Measurements from ENCODE around the gene PAK5. TPM values are rescaled to one million over a fixed set of nuclear protein-coding genes. Genes with fewer than 3 reads are reported as not detected.

Gene PAK5
- total RNA-seq, 1 experiment from 2014 or later: not detected

DNA sequence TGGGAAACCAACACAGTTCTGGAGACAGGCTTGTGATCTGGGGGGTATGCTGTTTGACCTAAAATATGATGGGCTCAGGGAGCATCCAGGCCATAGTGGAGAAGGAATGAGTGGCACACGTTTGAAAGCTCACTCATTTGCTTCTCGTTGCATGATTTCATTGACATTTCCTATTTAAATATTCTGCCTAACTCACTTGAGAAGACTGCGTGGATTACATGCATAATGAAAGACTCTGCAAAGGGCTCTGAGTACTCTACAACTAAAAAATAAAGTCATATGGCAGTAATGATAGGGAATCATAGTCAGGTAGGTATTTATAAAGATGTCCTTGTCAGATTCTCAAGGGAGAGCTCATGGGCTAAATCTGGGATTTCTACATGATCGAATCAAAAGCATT lies 206.6 kb downstream of the PAK5 start:
- no peaks in the 10 kb centered on the region for H3K9me2 ChIP-seq (ENCODE audit: insufficient read depth)
- no peak overlapping the region for H3K4me2 ChIP-seq (ENCODE audit: low read length)
- POLR2A ChIA-PET: no interaction called here
- DNase-seq (ENCODE audit: low read depth, low spot score) (no peak), ATAC-seq (no peak)
- RAD21 ChIA-PET (ENCODE audit: low non-redundant PET in 1 of 2, low total read pairs in 2 of 2, uncharacterized antibody in 2 of 2, unreplicated experiment in 2 of 2): no interaction called here
- no peak overlapping the region for H3K27ac ChIP-seq (ENCODE audit: low read depth, low read length)
- no peaks in the 10 kb centered on the region for H4K20me1 ChIP-seq (ENCODE audit: insufficient read depth)
- H3K9me3 ChIP-seq (ENCODE audit: control insufficient read depth in 1 of 2, insufficient read depth in 1 of 2, low read depth in 1 of 2, low read length in 2 of 2): no peaks in the 10 kb centered on the region
- no peak overlapping the region for H3K4me3 ChIP-seq (replicated peaks in 1 of 2; ENCODE audit: low read depth in 1 of 2, low read length in 2 of 2)
- no TSS peak for BruUV-seq (replicated peaks)
- no peak overlapping the region for H3K9ac ChIP-seq (ENCODE audit: low read length)
- H3K36me3 ChIP-seq (ENCODE audit: control insufficient read depth in 1 of 2, insufficient read depth in 2 of 2, low read length in 2 of 2): no peaks in the 10 kb centered on the region
- H2AFZ ChIP-seq (ENCODE audit: low read depth, low read length, poor library complexity, severe bottlenecking): no peak overlapping the region
- TF ChIP-seq, protein P1, sequence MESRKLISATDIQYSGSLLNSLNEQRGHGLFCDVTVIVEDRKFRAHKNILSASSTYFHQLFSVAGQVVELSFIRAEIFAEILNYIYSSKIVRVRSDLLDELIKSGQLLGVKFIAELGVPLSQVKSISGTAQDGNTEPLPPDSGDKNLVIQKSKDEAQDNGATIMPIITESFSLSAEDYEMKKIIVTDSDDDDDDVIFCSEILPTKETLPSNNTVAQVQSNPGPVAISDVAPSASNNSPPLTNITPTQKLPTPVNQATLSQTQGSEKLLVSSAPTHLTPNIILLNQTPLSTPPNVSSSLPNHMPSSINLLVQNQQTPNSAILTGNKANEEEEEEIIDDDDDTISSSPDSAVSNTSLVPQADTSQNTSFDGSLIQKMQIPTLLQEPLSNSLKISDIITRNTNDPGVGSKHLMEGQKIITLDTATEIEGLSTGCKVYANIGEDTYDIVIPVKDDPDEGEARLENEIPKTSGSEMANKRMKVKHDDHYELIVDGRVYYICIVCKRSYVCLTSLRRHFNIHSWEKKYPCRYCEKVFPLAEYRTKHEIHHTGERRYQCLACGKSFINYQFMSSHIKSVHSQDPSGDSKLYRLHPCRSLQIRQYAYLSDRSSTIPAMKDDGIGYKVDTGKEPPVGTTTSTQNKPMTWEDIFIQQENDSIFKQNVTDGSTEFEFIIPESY (IDR thresholded peaks at IDR 0.05; ENCODE audit: extremely low read depth, insufficient replicate concordance, low read length): no peak
- TF ChIP-seq SP1 (IDR thresholded peaks at IDR 0.05; ENCODE audit: low read depth) (no peak), POLR2AphosphoS5 (IDR thresholded peaks at IDR 0.05; ENCODE audit: low read depth, low read length) (no peak), ZNF274 (IDR thresholded peaks at IDR 0.05; ENCODE audit: low read depth, low read length) (no peak), EZH2phosphoT487 (IDR thresholded peaks at IDR 0.05; ENCODE audit: borderline replicate concordance) (no peak), RAD21 (IDR thresholded peaks at IDR 0.05; ENCODE audit: low read depth) (no peak), ELF1 (IDR thresholded peaks at IDR 0.05; ENCODE audit: borderline replicate concordance, low read depth) (no peak), SRF (IDR thresholded peaks at IDR 0.05; ENCODE audit: low read depth) (no peak), JUND (IDR thresholded peaks at IDR 0.05) (no peak), ZFX (IDR thresholded peaks at IDR 0.05) (no peak), FOSL1 (IDR thresholded peaks at IDR 0.05; ENCODE audit: low read depth) (no peak), EZH2 (IDR thresholded peaks at IDR 0.05) (no peak), CEBPB (IDR thresholded peaks at IDR 0.05; ENCODE audit: low read depth) (no peak), TCF7L2 (IDR thresholded peaks at IDR 0.05; ENCODE audit: borderline replicate concordance, extremely low read depth, insufficient read depth, insufficient read length) (no peak), CBX3 (IDR thresholded peaks at IDR 0.05; ENCODE audit: low read depth) (no peak), POLR2A (IDR thresholded peaks at IDR 0.05; ENCODE audit: borderline replicate concordance, extremely low read depth, insufficient read depth, insufficient read length) (no peak)
- TF ChIP-seq, protein P2, sequence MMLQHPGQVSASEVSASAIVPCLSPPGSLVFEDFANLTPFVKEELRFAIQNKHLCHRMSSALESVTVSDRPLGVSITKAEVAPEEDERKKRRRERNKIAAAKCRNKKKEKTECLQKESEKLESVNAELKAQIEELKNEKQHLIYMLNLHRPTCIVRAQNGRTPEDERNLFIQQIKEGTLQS (IDR thresholded peaks at IDR 0.05): no peak
- TF ChIP-seq, protein P3, sequence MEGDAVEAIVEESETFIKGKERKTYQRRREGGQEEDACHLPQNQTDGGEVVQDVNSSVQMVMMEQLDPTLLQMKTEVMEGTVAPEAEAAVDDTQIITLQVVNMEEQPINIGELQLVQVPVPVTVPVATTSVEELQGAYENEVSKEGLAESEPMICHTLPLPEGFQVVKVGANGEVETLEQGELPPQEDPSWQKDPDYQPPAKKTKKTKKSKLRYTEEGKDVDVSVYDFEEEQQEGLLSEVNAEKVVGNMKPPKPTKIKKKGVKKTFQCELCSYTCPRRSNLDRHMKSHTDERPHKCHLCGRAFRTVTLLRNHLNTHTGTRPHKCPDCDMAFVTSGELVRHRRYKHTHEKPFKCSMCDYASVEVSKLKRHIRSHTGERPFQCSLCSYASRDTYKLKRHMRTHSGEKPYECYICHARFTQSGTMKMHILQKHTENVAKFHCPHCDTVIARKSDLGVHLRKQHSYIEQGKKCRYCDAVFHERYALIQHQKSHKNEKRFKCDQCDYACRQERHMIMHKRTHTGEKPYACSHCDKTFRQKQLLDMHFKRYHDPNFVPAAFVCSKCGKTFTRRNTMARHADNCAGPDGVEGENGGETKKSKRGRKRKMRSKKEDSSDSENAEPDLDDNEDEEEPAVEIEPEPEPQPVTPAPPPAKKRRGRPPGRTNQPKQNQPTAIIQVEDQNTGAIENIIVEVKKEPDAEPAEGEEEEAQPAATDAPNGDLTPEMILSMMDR (IDR thresholded peaks at IDR 0.05 in 2 of 3, conservative IDR thresholded peaks at IDR 0.05 in 1 of 3; ENCODE audit: borderline replicate concordance in 1 of 3, insufficient read depth in 1 of 3, low read depth in 2 of 3, low read length in 2 of 3): no peak
- TF ChIP-seq, protein P4, sequence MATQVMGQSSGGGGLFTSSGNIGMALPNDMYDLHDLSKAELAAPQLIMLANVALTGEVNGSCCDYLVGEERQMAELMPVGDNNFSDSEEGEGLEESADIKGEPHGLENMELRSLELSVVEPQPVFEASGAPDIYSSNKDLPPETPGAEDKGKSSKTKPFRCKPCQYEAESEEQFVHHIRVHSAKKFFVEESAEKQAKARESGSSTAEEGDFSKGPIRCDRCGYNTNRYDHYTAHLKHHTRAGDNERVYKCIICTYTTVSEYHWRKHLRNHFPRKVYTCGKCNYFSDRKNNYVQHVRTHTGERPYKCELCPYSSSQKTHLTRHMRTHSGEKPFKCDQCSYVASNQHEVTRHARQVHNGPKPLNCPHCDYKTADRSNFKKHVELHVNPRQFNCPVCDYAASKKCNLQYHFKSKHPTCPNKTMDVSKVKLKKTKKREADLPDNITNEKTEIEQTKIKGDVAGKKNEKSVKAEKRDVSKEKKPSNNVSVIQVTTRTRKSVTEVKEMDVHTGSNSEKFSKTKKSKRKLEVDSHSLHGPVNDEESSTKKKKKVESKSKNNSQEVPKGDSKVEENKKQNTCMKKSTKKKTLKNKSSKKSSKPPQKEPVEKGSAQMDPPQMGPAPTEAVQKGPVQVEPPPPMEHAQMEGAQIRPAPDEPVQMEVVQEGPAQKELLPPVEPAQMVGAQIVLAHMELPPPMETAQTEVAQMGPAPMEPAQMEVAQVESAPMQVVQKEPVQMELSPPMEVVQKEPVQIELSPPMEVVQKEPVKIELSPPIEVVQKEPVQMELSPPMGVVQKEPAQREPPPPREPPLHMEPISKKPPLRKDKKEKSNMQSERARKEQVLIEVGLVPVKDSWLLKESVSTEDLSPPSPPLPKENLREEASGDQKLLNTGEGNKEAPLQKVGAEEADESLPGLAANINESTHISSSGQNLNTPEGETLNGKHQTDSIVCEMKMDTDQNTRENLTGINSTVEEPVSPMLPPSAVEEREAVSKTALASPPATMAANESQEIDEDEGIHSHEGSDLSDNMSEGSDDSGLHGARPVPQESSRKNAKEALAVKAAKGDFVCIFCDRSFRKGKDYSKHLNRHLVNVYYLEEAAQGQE (IDR thresholded peaks at IDR 0.05; ENCODE audit: low read depth): no peak
- TF ChIP-seq, protein P5, sequence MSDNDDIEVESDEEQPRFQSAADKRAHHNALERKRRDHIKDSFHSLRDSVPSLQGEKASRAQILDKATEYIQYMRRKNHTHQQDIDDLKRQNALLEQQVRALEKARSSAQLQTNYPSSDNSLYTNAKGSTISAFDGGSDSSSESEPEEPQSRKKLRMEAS (IDR thresholded peaks at IDR 0.05): no peak
- no peaks in the 10 kb centered on the region for H3K79me2 ChIP-seq (ENCODE audit: insufficient read depth, low read length)
- H3K27me3 ChIP-seq (ENCODE audit: insufficient read depth, low read length): 0 out of 2 replicates have a peak, but pooled peaks cover 8% of the 10 kb centered on the region
- CTCF ChIA-PET: no interaction called here
- intact Hi-C loops (cut with micrococcal nuclease): no loop called here
- no peaks in the 10 kb centered on the region for H3K4me1 ChIP-seq (ENCODE audit: control insufficient read depth in 1 of 2, insufficient read depth in 2 of 2, low read length in 2 of 2)
